GM18507 (cell line): ENCODE data around the gene MAP1LC3B.

ENCODE experiments used
- DNase-seq: peaks from one replicate; pipeline ENCODE4 v3.0.0; 2011; ENCODE audit warnings: low read depth; ENCODE audit not compliant: insufficient read length; ENCODE audit errors: extremely low spot score
- FAIRE-seq: peaks from 2 replicates; lab custom pipeline; 2011; peaks lifted over from hg19 to GRCh38; lab: Jason Lieb, UNC

Gene MAP1LC3B

GRCh38 chr16:87421003-87421912 lies 29.1 kb downstream of the MAP1LC3B start:
- DNase-seq (no peak), FAIRE-seq (no peak)

GRCh38 chr16:87422106-87422505 lies 30.0 kb downstream of the MAP1LC3B start:
- no peak for FAIRE-seq
- DNase-seq, result no peak

GRCh38 chr16:87423429-87423828 lies 31.3 kb downstream of the MAP1LC3B start:
- FAIRE-seq, result no peak
- DNase-seq, result no peak

- no peak for FAIRE-seq
These were observed 32.1 kb downstream of the MAP1LC3B start for GRCh38 chr16:87424266-87424665.

GRCh38 chr16:87425941-87426340 lies 33.8 kb downstream of the MAP1LC3B start:
- no peak for FAIRE-seq
- no peak for DNase-seq

More at GRCh38 chr16:87424266-87424665, 32.1 kb downstream of the MAP1LC3B start:
- DNase-seq, result no peak

GRCh38 chr16:87426423-87427215 lies 34.5 kb downstream of the MAP1LC3B start:
- no peak for DNase-seq
- FAIRE-seq, result no peak

- FAIRE-seq (no peak), DNase-seq (no peak)
These were observed 39.8 kb downstream of the MAP1LC3B start for GRCh38 chr16:87431926-87432325.

GRCh38 chr16:87432330-87432915 lies 40.3 kb downstream of the MAP1LC3B start:
- DNase-seq (no peak), FAIRE-seq (no peak)

GRCh38 chr16:87434146-87434667 lies 42.1 kb downstream of the MAP1LC3B start:
- DNase-seq (no peak), FAIRE-seq (no peak)

GRCh38 chr16:87435372-87436224 lies 43.5 kb downstream of the MAP1LC3B start:
- DNase-seq, result no peak
- no peak for FAIRE-seq

- FAIRE-seq (no peak), DNase-seq (no peak)
These were observed 44.4 kb downstream of the MAP1LC3B start for GRCh38 chr16:87436225-87437172.

- DNase-seq (no peak), FAIRE-seq (no peak)
These were observed 45.2 kb downstream of the MAP1LC3B start for GRCh38 chr16:87437327-87437726.

GRCh38 chr16:87437911-87438610 lies 45.9 kb downstream of the MAP1LC3B start:
- FAIRE-seq (no peak), DNase-seq (no peak)

- FAIRE-seq (no peak), DNase-seq (no peak)
These were observed 46.5 kb downstream of the MAP1LC3B start for GRCh38 chr16:87438611-87438985.

GRCh38 chr16:87439926-87440325 lies 47.8 kb downstream of the MAP1LC3B start:
- FAIRE-seq (no peak), DNase-seq (no peak)

GRCh38 chr16:87441886-87442580 lies 49.9 kb downstream of the MAP1LC3B start:
- DNase-seq (no peak), FAIRE-seq (no peak)

- DNase-seq (no peak), FAIRE-seq (no peak)
These were observed 50.4 kb downstream of the MAP1LC3B start for GRCh38 chr16:87442581-87442966.
